CD14-positive monocyte (primary cell): ENCODE results near the gene FTH1. TPM values are rescaled to one million over a fixed set of nuclear protein-coding genes. Genes with fewer than 3 reads are reported as not detected.

ENCODE experiments used
- DNase-seq, 3 donors: peaks; one replicate each; pipeline ENCODE4 v3.0.0-alpha.2; 2011 to 2022
- H2AFZ ChIP-seq: 2 replicates; pipeline ENCODE4 v1.6.0; 2012; ENCODE audit warnings: mild to moderate bottlenecking, low read depth, low read length, inconsistent platforms; ENCODE audit not compliant: insufficient read depth, poor library complexity, severe bottlenecking
- H3K27ac ChIP-seq, 2 donors: 1 replicate in 1 of 2; 2 replicates in 1 of 2; pipeline ENCODE4 v1.5.1; 2012 to 2013; ENCODE audit warnings: low read length in 2 of 2, control low read depth in 1 of 2, inconsistent platforms in 1 of 2, low read depth in 1 of 2, mild to moderate bottlenecking in 1 of 2
- H3K27me3 ChIP-seq, 2 donors: one replicate each; pipeline versions ENCODE4 v1.6.0 to v1.6.1; 2011 to 2013; ENCODE audit warnings: low read length in 2 of 2; ENCODE audit not compliant: control insufficient read depth in 2 of 2, insufficient read depth in 2 of 2
- H3K36me3 ChIP-seq, 2 donors: replicated peaks in 1 of 2; 1 replicate in 1 of 2; 2 replicates in 1 of 2; pipeline versions ENCODE4 v1.5.1 to v1.6.1; 2012 to 2013; ENCODE audit warnings: low read length in 2 of 2, control low read depth in 1 of 2, inconsistent platforms in 1 of 2, mild to moderate bottlenecking in 1 of 2; ENCODE audit not compliant: insufficient read depth in 2 of 2, control insufficient read depth in 1 of 2
- H3K4me1 ChIP-seq, 2 donors: 1 replicate in 1 of 2; 2 replicates in 1 of 2; pipeline versions ENCODE4 v1.5.1 to v1.6.1; 2012 to 2013; ENCODE audit warnings: low read length in 2 of 2, control low read depth in 1 of 2, inconsistent platforms in 1 of 2, mild to moderate bottlenecking in 1 of 2, moderate library complexity in 1 of 2; ENCODE audit not compliant: insufficient read depth in 2 of 2, control insufficient read depth in 1 of 2
- H3K4me2 ChIP-seq: replicated peaks from 2 replicates; pipeline ENCODE3; 2012; ENCODE audit warnings: low read length, moderate library complexity, mild to moderate bottlenecking; ENCODE audit not compliant: poor library complexity, severe bottlenecking; ENCODE audit errors: extremely low read depth
- H3K4me3 ChIP-seq, 3 experiments: fragments of 200-600 bp in 1 of 3; sonication (generic) in 1 of 3; replicated peaks in 1 of 3; 1 replicate in 2 of 3; 2 replicates in 1 of 3; pipeline ENCODE4 v1.5.1; 2011 to 2013; ENCODE audit warnings: low read length in 3 of 3, mild to moderate bottlenecking in 3 of 3, control low read depth in 2 of 3, low read depth in 2 of 3, inconsistent platforms in 1 of 3, moderate library complexity in 1 of 3
- H3K79me2 ChIP-seq: 2 replicates; pipeline ENCODE4 v1.6.0; 2012; ENCODE audit warnings: mild to moderate bottlenecking, control low read depth, inconsistent platforms, low read length, moderate library complexity; ENCODE audit not compliant: insufficient read depth
- H3K9ac ChIP-seq: 2 replicates; pipeline ENCODE4 v1.6.0; 2017; ENCODE audit warnings: low read length, mild to moderate bottlenecking; ENCODE audit not compliant: insufficient read depth, poor library complexity, severe bottlenecking
- H3K9me3 ChIP-seq, 2 donors: replicated peaks in 1 of 2; 1 replicate in 1 of 2; 2 replicates in 1 of 2; pipeline versions ENCODE4 v1.5.1 to v1.6.1; 2012 to 2013; ENCODE audit warnings: low read length in 2 of 2, control low read depth in 1 of 2; ENCODE audit not compliant: control insufficient read depth in 1 of 2, insufficient read depth in 1 of 2
- H4K20me1 ChIP-seq: 2 replicates; pipeline ENCODE4 v1.6.0; 2012; ENCODE audit warnings: mild to moderate bottlenecking, low read length, control low read depth, moderate library complexity; ENCODE audit not compliant: insufficient read depth
- H3K27ac Mint-ChIP-seq, 7 donors: one replicate each; pipeline ENCODE4 v1.8.0; 2020; ENCODE audit warnings: mild to moderate bottlenecking in 7 of 7, mixed read lengths in 7 of 7, moderate library complexity in 6 of 7, inconsistent platforms in 2 of 7
- H3K27me3 Mint-ChIP-seq, 3 donors: one replicate each; pipeline ENCODE4 v1.8.0; 2021 to 2022; ENCODE audit warnings: low read depth in 3 of 3, mild to moderate bottlenecking in 3 of 3, mixed read lengths in 3 of 3, moderate library complexity in 3 of 3, inconsistent platforms in 1 of 3
- H3K36me3 Mint-ChIP-seq, 2 donors: one replicate each; pipeline ENCODE4 v1.8.0; 2020; ENCODE audit warnings: mixed read lengths in 2 of 2, inconsistent platforms in 1 of 2, mild to moderate bottlenecking in 1 of 2
- H3K4me1 Mint-ChIP-seq: one replicate; pipeline ENCODE4 v1.8.0; 2020; ENCODE audit warnings: mild to moderate bottlenecking, mixed read lengths
- H3K4me3 Mint-ChIP-seq, 2 donors: one replicate each; pipeline ENCODE4 v1.8.0; 2020; ENCODE audit warnings: mild to moderate bottlenecking in 2 of 2, mixed read lengths in 2 of 2, moderate library complexity in 1 of 2
- H3K9me3 Mint-ChIP-seq, 7 donors: one replicate each; pipeline ENCODE4 v1.8.0; 2020 to 2022; ENCODE audit warnings: mixed read lengths in 7 of 7, mild to moderate bottlenecking in 6 of 7, moderate library complexity in 6 of 7, inconsistent platforms in 2 of 7
- CTCF ChIP-seq: fragments of 200-600 bp; IDR thresholded peaks from one replicate; pipeline ENCODE4 v1.8.0; 2022; ENCODE audit warnings: antibody characterized with exemption, mild to moderate bottlenecking
- WGBS: methylation state at CpG from one replicate; pipeline ENCODE4 v1.1.5; 2013; ENCODE audit warnings: missing lambda C conversion rate; ENCODE audit not compliant: insufficient coverage; 5-methylcytosine and 5-hydroxymethylcytosine counted together
- intact Hi-C, 2 donors: fragments of 100-400 bp; cut with micrococcal nuclease; formaldehyde crosslinking; loops; one replicate each; pipeline versions ENCODE4 v1.15.0 to v1.15.1; 2023
- polyA plus RNA-seq, 3 donors: library from polyadenylated mRNA; depleted of rRNA in 1 of 3; unstranded in 2 of 3; stranded (reverse) in 1 of 3; fragments of 300-500 nt in 2 of 3; fragments of >200 nt in 1 of 3; fragmentation: Illumina TruSeq in 2 of 3; gene quantifications; 1 replicate in 2 of 3; 2 replicates in 1 of 3; pipeline ENCODE4 v1.2.3, GENCODE V29; 2012 to 2021

FTH1 gene
- polyA plus RNA-seq, 3 donors: 8,968 to 15,394 (median 11,239) TPM

- peak overlapping the region in 6 of 7 donors; percentile 2 to 79 (median 43) for H3K27ac Mint-ChIP-seq
- Histone ChIP-seq H4K20me1 (no peaks in the 10 kb centered on the region), H3K9me3 (no peaks in the 10 kb centered on the region), H2AFZ (no peak overlapping the region), H3K9ac (no peak overlapping the region), H3K79me2 (no peaks in the 10 kb centered on the region), H3K4me3 (no peak overlapping the region), H3K36me3 (no peaks in the 10 kb centered on the region), H3K27ac (no peak overlapping the region), H3K4me2 (no peak overlapping the region), H3K27me3 (no peaks in the 10 kb centered on the region), H3K4me1 (peaks cover 25 to 35% of the 10 kb centered on the region in 2 donors)
- peaks cover 1 to 8% (median 3%) of the 10 kb centered on the region in 3 donors for H3K27me3 Mint-ChIP-seq
- 93% methylated on average over 7 of the region's 10 CpGs for WGBS
- H3K9me3 Mint-ChIP-seq: peaks cover 0 to 2% (median 0%) of the 10 kb centered on the region in 7 donors
- peaks cover 42% of the 10 kb centered on the region for H3K4me1 Mint-ChIP-seq
- intact Hi-C loops: loop anchor here in 1 of 2 donors (5.0 kb wide), 1 partner anchor 36 kb away; no protein-coding TSS in a partner anchor
- no peak for TF ChIP-seq CTCF
- no peak for DNase-seq
- H3K4me3 Mint-ChIP-seq: no peak overlapping the region
- peaks cover 0 to 3% of the 10 kb centered on the region in 2 donors for H3K36me3 Mint-ChIP-seq
Observed at GRCh38 chr11:61980783-61981541, 13.5 kb upstream of the FTH1 start.

- 65% methylated on average over 15 of the region's 17 CpGs for WGBS
- no peak overlapping the region for H3K27ac ChIP-seq
Observed at GRCh38 chr11:61978703-61979661, 11.5 kb upstream of the FTH1 start.

More at GRCh38 chr11:61978703-61979661, 11.5 kb upstream of the FTH1 start:
- H3K4me2 ChIP-seq: no peak overlapping the region
- H2AFZ ChIP-seq: peak overlapping the region; percentile 11
- no peaks in the 10 kb centered on the region for H3K9me3 ChIP-seq
- no peaks in the 10 kb centered on the region for H3K27me3 ChIP-seq
- H3K4me3 ChIP-seq: no peak overlapping the region
- Mint-ChIP-seq H3K9me3 (no peaks in the 10 kb centered on the region), H3K27me3 (peaks cover 0 to 8% (median 6%) of the 10 kb centered on the region in 3 donors), H3K27ac (peak overlapping the region in 5 of 7 donors; percentile 47 to 80 (median 62)), H3K36me3 (peaks cover 0 to 9% of the 10 kb centered on the region in 2 donors), H3K4me3 (peak overlapping the region in 1 of 2 donors; percentile 42), H3K4me1 (peaks cover 50% of the 10 kb centered on the region)
- TF ChIP-seq CTCF: no peak
- intact Hi-C loops: no loop called here
- no peaks in the 10 kb centered on the region for H3K36me3 ChIP-seq
- H3K79me2 ChIP-seq: no peaks in the 10 kb centered on the region
- no peak for DNase-seq
- H3K9ac ChIP-seq: no peak overlapping the region
- no peaks in the 10 kb centered on the region for H4K20me1 ChIP-seq
- peaks cover 26 to 41% of the 10 kb centered on the region in 2 donors for H3K4me1 ChIP-seq
